HEK293 (cell line): ENCODE results near the gene MYLK3.
"Not testable (repeated sequence)": the region's sequence is repeated elsewhere in the genome, so short reads cannot be mapped to it uniquely, and the experiment has no call there.

Experiments used
- BCL11A ChIP-seq: fragments of 450-650 bp; formaldehyde crosslinking; IDR thresholded peaks from 2 replicates; pipeline ENCODE4 v1.5.1; 2016; ENCODE audit warnings: low read depth, missing biosample characterization, missing genetic modification characterization
- EGR2 ChIP-seq: fragments of 450-650 bp; formaldehyde crosslinking; IDR thresholded peaks from 2 replicates; pipeline ENCODE4 v1.5.1; 2016; ENCODE audit warnings: low read depth, missing biosample characterization, missing genetic modification characterization
- KLF1 ChIP-seq: fragments of 450-650 bp; formaldehyde crosslinking; IDR thresholded peaks from 2 replicates; pipeline ENCODE4 v1.5.1; 2016; ENCODE audit warnings: missing biosample characterization, missing genetic modification characterization
- KLF16 ChIP-seq: fragments of 450-650 bp; formaldehyde crosslinking; IDR thresholded peaks from 2 replicates; pipeline ENCODE4 v1.5.1; 2017; ENCODE audit warnings: missing biosample characterization, missing genetic modification characterization
- SETDB1 ChIP-seq: IDR thresholded peaks from one replicate; pipeline ENCODE4 v1.6.1; 2017; ENCODE audit warnings: mild to moderate bottlenecking, low read length, moderate library complexity, mixed read lengths; ENCODE audit not compliant: insufficient read length
- TSHZ1 ChIP-seq: fragments of 450-650 bp; formaldehyde crosslinking; IDR thresholded peaks from 2 replicates; pipeline ENCODE4 v1.5.1; 2016; ENCODE audit warnings: missing biosample characterization, missing genetic modification characterization, borderline replicate concordance
- ZBTB20 ChIP-seq: fragments of 450-650 bp; formaldehyde crosslinking; IDR thresholded peaks from 2 replicates; pipeline ENCODE4 v1.5.1; 2016; ENCODE audit warnings: missing biosample characterization, missing genetic modification characterization
- ZBTB49 ChIP-seq: fragments of 450-650 bp; formaldehyde crosslinking; IDR thresholded peaks from 2 replicates; pipeline ENCODE4 v1.5.1; 2016; ENCODE audit warnings: missing biosample characterization, missing genetic modification characterization, low read depth
- ZNF302 ChIP-seq: fragments of 450-650 bp; formaldehyde crosslinking; IDR thresholded peaks from 2 replicates; pipeline ENCODE4 v1.5.1; 2016; ENCODE audit warnings: missing biosample characterization, missing genetic modification characterization, low read depth
- ZNF670 ChIP-seq: fragments of 450-650 bp; formaldehyde crosslinking; IDR thresholded peaks from 2 replicates; pipeline ENCODE4 v1.5.1; 2016; ENCODE audit warnings: missing biosample characterization, missing genetic modification characterization, low read depth
- TF ChIP-seq, protein P1 (sequence below): fragments of 450-650 bp; formaldehyde crosslinking; IDR thresholded peaks from 2 replicates; pipeline ENCODE4 v1.5.1; 2016; ENCODE audit warnings: missing biosample characterization, missing genetic modification characterization

DNA sequence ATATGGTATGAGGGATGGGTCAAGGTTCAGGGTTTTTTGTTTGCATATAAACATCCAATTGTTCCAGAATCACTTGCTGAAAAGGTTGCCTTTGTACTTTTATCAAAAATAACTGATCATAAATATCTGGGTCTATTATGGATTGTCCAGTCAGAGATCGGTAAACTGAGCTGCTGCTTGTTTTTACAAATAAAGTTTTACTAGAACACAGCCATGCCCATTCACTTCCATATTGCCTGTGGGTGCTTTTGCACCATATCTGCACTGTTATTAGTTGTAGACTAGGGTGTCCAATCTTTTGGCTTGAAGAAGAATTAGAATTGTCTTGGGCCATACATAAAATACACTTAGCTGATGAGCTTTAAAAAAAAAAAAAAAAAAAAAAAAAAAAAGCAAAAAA, 70.2 kb downstream of the MYLK3 start:
- TF ChIP-seq, protein P1, sequence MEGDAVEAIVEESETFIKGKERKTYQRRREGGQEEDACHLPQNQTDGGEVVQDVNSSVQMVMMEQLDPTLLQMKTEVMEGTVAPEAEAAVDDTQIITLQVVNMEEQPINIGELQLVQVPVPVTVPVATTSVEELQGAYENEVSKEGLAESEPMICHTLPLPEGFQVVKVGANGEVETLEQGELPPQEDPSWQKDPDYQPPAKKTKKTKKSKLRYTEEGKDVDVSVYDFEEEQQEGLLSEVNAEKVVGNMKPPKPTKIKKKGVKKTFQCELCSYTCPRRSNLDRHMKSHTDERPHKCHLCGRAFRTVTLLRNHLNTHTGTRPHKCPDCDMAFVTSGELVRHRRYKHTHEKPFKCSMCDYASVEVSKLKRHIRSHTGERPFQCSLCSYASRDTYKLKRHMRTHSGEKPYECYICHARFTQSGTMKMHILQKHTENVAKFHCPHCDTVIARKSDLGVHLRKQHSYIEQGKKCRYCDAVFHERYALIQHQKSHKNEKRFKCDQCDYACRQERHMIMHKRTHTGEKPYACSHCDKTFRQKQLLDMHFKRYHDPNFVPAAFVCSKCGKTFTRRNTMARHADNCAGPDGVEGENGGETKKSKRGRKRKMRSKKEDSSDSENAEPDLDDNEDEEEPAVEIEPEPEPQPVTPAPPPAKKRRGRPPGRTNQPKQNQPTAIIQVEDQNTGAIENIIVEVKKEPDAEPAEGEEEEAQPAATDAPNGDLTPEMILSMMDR (tag by site-specific recombination): not testable (repeated sequence)
- TF ChIP-seq EGR2; TSHZ1 (tag by site-specific recombination); SETDB1; KLF1 (tag by site-specific recombination); ZBTB49 (tag by site-specific recombination); ZNF302 (tag by site-specific recombination); BCL11A (tag by site-specific recombination); KLF16; ZBTB20 (tag by site-specific recombination); ZNF670: not testable (repeated sequence)
